SK-N-MC (cell line): ENCODE measurements around the gene MDH1B.

Experiments used
- EZH2 ChIP-seq: fragments of 200-600 bp; sonication (generic); IDR thresholded peaks from one replicate; pipeline ENCODE4 v1.6.1; 2017; ENCODE audit warnings: antibody characterized with exemption
- FOXP2 ChIP-seq: optimal IDR thresholded peaks from 2 replicates; pipeline ENCODE3; 2011; ENCODE audit warnings: mild to moderate bottlenecking, moderate library complexity; ENCODE audit not compliant: insufficient read depth; ENCODE audit errors: extremely low read length, control extremely low read depth
- POLR2AphosphoS5 ChIP-seq: IDR thresholded peaks from 2 replicates; pipeline ENCODE4 v1.6.1; 2012; ENCODE audit warnings: mild to moderate bottlenecking, low read depth, low read length, borderline replicate concordance

DNA sequence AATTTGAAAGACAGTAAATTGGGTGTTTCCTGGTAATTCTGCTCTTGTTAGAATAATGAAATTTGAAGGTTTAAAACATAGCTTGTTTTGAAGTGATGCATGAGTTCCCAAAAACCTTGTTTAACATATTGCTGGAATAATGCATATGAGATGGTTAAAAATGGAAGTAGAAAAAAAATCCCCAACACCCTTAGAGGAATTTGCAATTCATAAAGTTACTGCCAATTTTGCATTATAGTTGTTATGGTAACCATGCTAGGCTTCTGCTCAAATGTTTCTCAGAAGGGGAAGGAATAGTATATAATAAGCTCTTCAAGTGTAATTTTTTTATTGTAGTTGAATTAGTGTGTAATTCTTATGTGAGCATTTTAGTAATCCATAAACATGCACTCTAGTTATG is 49.4 kb upstream of the MDH1B start:
- no peak for TF ChIP-seq POLR2AphosphoS5
- no peak for TF ChIP-seq EZH2
- TF ChIP-seq FOXP2: no peak
